ENCODE results near the gene ALLC. TPM values are rescaled to one million over a fixed set of nuclear protein-coding genes. Genes with fewer than 3 reads are reported as not detected.

ALLC gene
- total and polyA plus RNA-seq, 10 of the 15 experiments (the other 5 are each of a cell fraction or from before 2014, with no cell fraction given), result 0.05 TPM; not detected in 9

GRCh38 chr2:3664118-3664517 lies 6.1 kb downstream of the ALLC start (continued):
- TF ChIP-seq ZNF384 (IDR thresholded peaks at IDR 0.05; ENCODE audit: borderline replicate concordance, low read depth, low read length), result no peak
- no peak for TF ChIP-seq PRDM15 (CRISPR knock-in tag; IDR thresholded peaks at IDR 0.05)
- no peak for TF ChIP-seq EGR1 (IDR thresholded peaks at IDR 0.05; ENCODE audit: borderline replicate concordance in 1 of 2, low read depth in 2 of 2, low read length in 2 of 2)

- CTCF ChIA-PET, result interaction anchor here (0.5 to 1.0 kb wide), 4 partner anchors 78 to 309 kb away, joined by 3 to 4 read pairs (median 3); no protein-coding TSS in a partner anchor
- Histone ChIP-seq H3K4me2 (ENCODE audit: control insufficient read depth, insufficient read depth) (no peak overlapping the region), H4K20me1 (ENCODE audit: control insufficient read depth, insufficient read depth) (no peaks in the 10 kb centered on the region), H3K27ac (ENCODE audit: control insufficient read depth, insufficient read depth) (no peak overlapping the region), H3K4me3 (no peak overlapping the region), H2AFZ (ENCODE audit: control insufficient read depth, low read depth, low read length) (no peak overlapping the region), H3K27me3 (replicated peaks in 1 of 2; ENCODE audit: control insufficient read depth in 2 of 2, insufficient read depth in 2 of 2, low read length in 1 of 2) (no peaks in the 10 kb centered on the region), H3K9me3 (replicated peaks; ENCODE audit: control insufficient read depth, insufficient read depth, low read length) (peaks cover 3% of the 10 kb centered on the region; the same call in 2 of the 3 replicates), H3K4me1 (ENCODE audit: control insufficient read depth, insufficient read depth, low read length) (peaks cover 13% of the 10 kb centered on the region), H3K9ac (ENCODE audit: control insufficient read depth, insufficient read depth, low read length) (no peak overlapping the region), H3K36me3 (ENCODE audit: control insufficient read depth in 2 of 2, insufficient read depth in 2 of 2, low read length in 1 of 2) (no peaks in the 10 kb centered on the region), H3K79me2 (ENCODE audit: control insufficient read depth, insufficient read depth, low read length) (no peaks in the 10 kb centered on the region)
- BruUV-seq (replicated peaks), result no TSS peak
- DNase-seq (ENCODE audit: low read depth, low spot score), result no peak
- RAD21 ChIA-PET (ENCODE audit: unreplicated experiment), result no interaction called here
- intact Hi-C loops (cut with micrococcal nuclease; ENCODE audit: unreplicated experiment) (no loop called here), in situ Hi-C loops (cut with MboI) (no loop called here)
- no peak for FAIRE-seq
- ATAC-seq, result no peak
- 67% methylated on average over 8 of the region's 8 CpGs for WGBS (ENCODE audit: insufficient coverage, insufficient replicate concordance, low lambda C conversion rate, missing lambda C conversion rate)
- POLR2A ChIA-PET, result no interaction called here
- SMC1A ChIA-PET (ENCODE audit: uncharacterized antibody, unreplicated experiment), result interaction anchor here (0.6 to 1.0 kb wide), 4 partner anchors 13 to 59 kb away, joined by 3 to 4 read pairs (median 3); no protein-coding TSS in a partner anchor
- no peak for TF ChIP-seq CREB1 (IDR thresholded peaks at IDR 0.05; ENCODE audit: low read depth)
- TF ChIP-seq ZNF592 (IDR thresholded peaks at IDR 0.05), result no peak
- no peak for TF ChIP-seq IKZF1 (conservative IDR thresholded peaks at IDR 0.05)
- no peak for TF ChIP-seq ASH2L (IDR thresholded peaks at IDR 0.05; ENCODE audit: borderline replicate concordance, low read depth)
- no peak for TF ChIP-seq BCL3 (IDR thresholded peaks at IDR 0.05; ENCODE audit: borderline replicate concordance, insufficient read depth, low read depth, low read length, poor library complexity, severe bottlenecking)
- TF ChIP-seq POLR2AphosphoS2 (IDR thresholded peaks at IDR 0.05; ENCODE audit: low read depth, low read length), result no peak
- no peak for TF ChIP-seq BACH1 (IDR thresholded peaks at IDR 0.05; ENCODE audit: borderline replicate concordance)
These were observed 6.9 kb downstream of the ALLC start for GRCh38 chr2:3664925-3665324.

All from GM12878 (cell line).